HEK293 (cell line): Measurements from ENCODE around the gene HOXD3.

Source experiments
- CTCF ChIA-PET: fragments of 350-600 bp; formaldehyde crosslinking; extraction: SDS; loops from one replicate; lab custom pipeline; 2021; ENCODE audit warnings: antibody characterized with exemption; lab: Yijun Ruan, JAX
- POLR2A ChIA-PET: fragments of 300-600 bp; formaldehyde crosslinking; extraction: SDS; loops from one replicate; lab custom pipeline; 2020; ENCODE audit warnings: antibody characterized with exemption, inconsistent platforms; lab: Yijun Ruan, JAX
- H3K27ac ChIP-seq: fragments of 200-500 bp; sonication (Bioruptor generic); 2 replicates; pipeline ENCODE4 v1.5.1; 2014; ENCODE audit warnings: low read depth, low read length, control low read depth, inconsistent platforms; ENCODE audit errors: extremely low read depth
- H3K36me3 ChIP-seq, 2 experiments: fragments of 200-500 bp in 1 of 2; sonication (Bioruptor generic) in 1 of 2; 1 replicate in 1 of 2; 2 replicates in 1 of 2; pipeline ENCODE4 v1.5.1; 2014 to 2017; ENCODE audit warnings: inconsistent platforms in 2 of 2, low read length in 2 of 2; ENCODE audit not compliant: control insufficient read depth in 2 of 2, insufficient read depth in 1 of 2
- H3K4me1 ChIP-seq: fragments of 200-500 bp; sonication (Bioruptor generic); 2 replicates; pipeline ENCODE4 v1.5.1; 2014; ENCODE audit warnings: mild to moderate bottlenecking, low read length, inconsistent platforms; ENCODE audit not compliant: control insufficient read depth, insufficient read depth
- H3K4me3 ChIP-seq: 2 replicates; pipeline ENCODE4 v1.5.1; 2011; ENCODE audit warnings: low read depth, mild to moderate bottlenecking, control low read depth, low read length, moderate library complexity
- H3K9me3 ChIP-seq: fragments of 200-500 bp; sonication (Bioruptor generic); 2 replicates; pipeline ENCODE4 v1.5.1; 2014; ENCODE audit warnings: low read depth, low read length, inconsistent platforms; ENCODE audit not compliant: control insufficient read depth, insufficient read depth
- BCL11B ChIP-seq: fragments of 450-650 bp; formaldehyde crosslinking; IDR thresholded peaks from 2 replicates; pipeline ENCODE4 v1.5.1; 2016; ENCODE audit warnings: low read depth, missing biosample characterization, missing genetic modification characterization
- GLIS2 ChIP-seq: fragments of 450-650 bp; formaldehyde crosslinking; IDR thresholded peaks from 2 replicates; pipeline ENCODE4 v1.5.1; 2016; ENCODE audit warnings: missing biosample characterization, missing genetic modification characterization
- MEIS1 ChIP-seq: sonication (generic); formaldehyde crosslinking; IDR thresholded peaks from 2 replicates; pipeline ENCODE4 v1.8.1; 2022; ENCODE audit warnings: missing genetic modification reagents, mild to moderate bottlenecking, borderline replicate concordance
- OSR2 ChIP-seq: fragments of 450-650 bp; formaldehyde crosslinking; IDR thresholded peaks from 2 replicates; pipeline ENCODE4 v1.5.1; 2016; ENCODE audit warnings: missing biosample characterization, missing genetic modification characterization
- PBX3 ChIP-seq: sonication (generic); formaldehyde crosslinking; IDR thresholded peaks from 2 replicates; pipeline ENCODE4 v1.8.1; 2022; ENCODE audit warnings: mild to moderate bottlenecking, moderate library complexity, missing genetic modification reagents
- WT1 ChIP-seq: fragments of 450-650 bp; formaldehyde crosslinking; IDR thresholded peaks from 2 replicates; pipeline ENCODE4 v1.5.1; 2016; ENCODE audit warnings: missing biosample characterization, missing genetic modification characterization
- ZBTB11 ChIP-seq: fragments of 450-650 bp; formaldehyde crosslinking; conservative IDR thresholded peaks from 2 replicates; pipeline ENCODE4 v1.5.1; 2016; ENCODE audit warnings: low read depth, missing biosample characterization, missing genetic modification characterization
- ZFP41 ChIP-seq: fragments of 450-650 bp; formaldehyde crosslinking; IDR thresholded peaks from 2 replicates; pipeline ENCODE4 v1.5.1; 2016; ENCODE audit warnings: missing biosample characterization, missing genetic modification characterization, borderline replicate concordance
- ZNF121 ChIP-seq: fragments of 450-650 bp; formaldehyde crosslinking; IDR thresholded peaks from 2 replicates; pipeline ENCODE4 v1.5.1; 2016; ENCODE audit warnings: missing biosample characterization, missing genetic modification characterization
- ZNF211 ChIP-seq: fragments of 450-650 bp; formaldehyde crosslinking; IDR thresholded peaks from 2 replicates; pipeline ENCODE4 v1.5.1; 2016; ENCODE audit warnings: low read depth, missing biosample characterization, missing genetic modification characterization
- ZNF248 ChIP-seq: fragments of 450-650 bp; formaldehyde crosslinking; IDR thresholded peaks from 2 replicates; pipeline ENCODE4 v1.5.1; 2017; ENCODE audit warnings: missing biosample characterization, missing genetic modification characterization
- ZNF292 ChIP-seq: fragments of 450-650 bp; formaldehyde crosslinking; IDR thresholded peaks from 2 replicates; pipeline ENCODE4 v1.5.1; 2016; ENCODE audit warnings: low read depth, missing biosample characterization, missing genetic modification characterization, borderline replicate concordance
- ZNF324 ChIP-seq: fragments of 450-650 bp; formaldehyde crosslinking; IDR thresholded peaks from 2 replicates; pipeline ENCODE4 v1.5.1; 2016; ENCODE audit warnings: missing biosample characterization, missing genetic modification characterization
- ZNF354C ChIP-seq: fragments of 450-650 bp; formaldehyde crosslinking; IDR thresholded peaks from 2 replicates; pipeline ENCODE4 v1.5.1; 2016; ENCODE audit warnings: missing biosample characterization, missing genetic modification characterization, low read depth, borderline replicate concordance
- ZNF391 ChIP-seq: fragments of 450-650 bp; formaldehyde crosslinking; IDR thresholded peaks from 2 replicates; pipeline ENCODE4 v1.5.1; 2016; ENCODE audit warnings: low read depth, missing biosample characterization, missing genetic modification characterization, borderline replicate concordance
- ZNF501 ChIP-seq: fragments of 450-650 bp; formaldehyde crosslinking; IDR thresholded peaks from 2 replicates; pipeline ENCODE4 v1.5.1; 2016; ENCODE audit warnings: missing biosample characterization, missing genetic modification characterization
- ZNF610 ChIP-seq: fragments of 450-650 bp; formaldehyde crosslinking; IDR thresholded peaks from 2 replicates; pipeline ENCODE4 v1.5.1; 2016; ENCODE audit warnings: missing biosample characterization, missing genetic modification characterization, borderline replicate concordance
- ZNF658 ChIP-seq: fragments of 450-650 bp; formaldehyde crosslinking; IDR thresholded peaks from 2 replicates; pipeline ENCODE4; 2016; ENCODE audit warnings: missing biosample characterization, missing genetic modification characterization
- ZNF664 ChIP-seq: fragments of 450-650 bp; formaldehyde crosslinking; IDR thresholded peaks from 2 replicates; pipeline ENCODE4 v1.5.1; 2016; ENCODE audit warnings: missing biosample characterization, missing genetic modification characterization
- ZNF701 ChIP-seq: fragments of 450-650 bp; formaldehyde crosslinking; IDR thresholded peaks from 2 replicates; pipeline ENCODE4 v1.5.1; 2016; ENCODE audit warnings: missing biosample characterization, missing genetic modification characterization
- ZNF76 ChIP-seq: fragments of 450-650 bp; formaldehyde crosslinking; IDR thresholded peaks from 2 replicates; pipeline ENCODE4; 2016; ENCODE audit warnings: low read depth, missing biosample characterization, missing genetic modification characterization, borderline replicate concordance
- ZNF837 ChIP-seq: fragments of 450-650 bp; formaldehyde crosslinking; IDR thresholded peaks from 2 replicates; pipeline ENCODE4 v1.5.1; 2016; ENCODE audit warnings: missing biosample characterization, missing genetic modification characterization
- ZSCAN23 ChIP-seq: fragments of 450-650 bp; formaldehyde crosslinking; IDR thresholded peaks from 2 replicates; pipeline ENCODE4 v1.5.1; 2016; ENCODE audit warnings: missing biosample characterization, missing genetic modification characterization
- TF ChIP-seq, protein P1 (sequence below): fragments of 450-650 bp; formaldehyde crosslinking; IDR thresholded peaks from 2 replicates; pipeline ENCODE4 v1.5.1; 2016; ENCODE audit warnings: missing biosample characterization, missing genetic modification characterization
- TF ChIP-seq, protein P2 (sequence below): fragments of 450-650 bp; formaldehyde crosslinking; IDR thresholded peaks from 2 replicates; pipeline ENCODE4 v1.5.1; 2016; ENCODE audit warnings: missing biosample characterization, missing genetic modification characterization
- TF ChIP-seq, protein P3 (sequence below): IDR thresholded peaks from 2 replicates; pipeline ENCODE4 v1.6.1; 2011; ENCODE audit warnings: mild to moderate bottlenecking, low read depth, low read length, borderline replicate concordance

Gene HOXD3

GRCh38 chr2:176211110-176211509 lies 54.0 kb downstream of the HOXD3 start:
- no peaks in the 10 kb centered on the region for H3K4me1 ChIP-seq
- no peak overlapping the region for H3K4me3 ChIP-seq
- ChIA-PET POLR2A (no interaction called here), CTCF (interaction anchor here (0.7 to 1.6 kb wide), 3 partner anchors 8 to 244 kb away, joined by 3 read pairs; no protein-coding TSS in a partner anchor)
- H3K9me3 ChIP-seq: no peaks in the 10 kb centered on the region
- TF ChIP-seq ZNF121 (no peak), ZNF837 (tag by site-specific recombination) (no peak), ZNF701 (no peak), ZNF324 (no peak), ZNF501 (tag by site-specific recombination) (no peak), MEIS1 (CRISPR knock-in tag) (no peak), OSR2 (no peak), ZNF248 (tag by site-specific recombination) (no peak), ZNF610 (tag by site-specific recombination) (no peak), ZNF211 (tag by site-specific recombination) (no peak), ZNF658 (tag by site-specific recombination) (no peak)
- TF ChIP-seq, protein P1, sequence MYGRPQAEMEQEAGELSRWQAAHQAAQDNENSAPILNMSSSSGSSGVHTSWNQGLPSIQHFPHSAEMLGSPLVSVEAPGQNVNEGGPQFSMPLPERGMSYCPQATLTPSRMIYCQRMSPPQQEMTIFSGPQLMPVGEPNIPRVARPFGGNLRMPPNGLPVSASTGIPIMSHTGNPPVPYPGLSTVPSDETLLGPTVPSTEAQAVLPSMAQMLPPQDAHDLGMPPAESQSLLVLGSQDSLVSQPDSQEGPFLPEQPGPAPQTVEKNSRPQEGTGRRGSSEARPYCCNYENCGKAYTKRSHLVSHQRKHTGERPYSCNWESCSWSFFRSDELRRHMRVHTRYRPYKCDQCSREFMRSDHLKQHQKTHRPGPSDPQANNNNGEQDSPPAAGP: no peak
- no peaks in the 10 kb centered on the region for H3K36me3 ChIP-seq
- H3K27ac ChIP-seq: no peak overlapping the region

- Histone ChIP-seq H3K4me3 (no peak overlapping the region), H3K4me1 (peaks cover 4% of the 10 kb centered on the region; the same call in 1 of the 2 replicates), H3K36me3 (no peaks in the 10 kb centered on the region), H3K9me3 (no peaks in the 10 kb centered on the region), H3K27ac (no peak overlapping the region)
- POLR2A ChIA-PET: no interaction called here
- TF ChIP-seq, protein P2, sequence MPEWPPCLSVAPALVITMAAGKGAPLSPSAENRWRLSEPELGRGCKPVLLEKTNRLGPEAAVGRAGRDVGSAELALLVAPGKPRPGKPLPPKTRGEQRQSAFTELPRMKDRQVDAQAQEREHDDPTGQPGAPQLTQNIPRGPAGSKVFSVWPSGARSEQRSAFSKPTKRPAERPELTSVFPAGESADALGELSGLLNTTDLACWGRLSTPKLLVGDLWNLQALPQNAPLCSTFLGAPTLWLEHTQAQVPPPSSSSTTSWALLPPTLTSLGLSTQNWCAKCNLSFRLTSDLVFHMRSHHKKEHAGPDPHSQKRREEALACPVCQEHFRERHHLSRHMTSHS (tag by site-specific recombination): no peak
- CTCF ChIA-PET: interaction anchor here (1.6 kb wide), 1 partner anchor 242 kb away, joined by 3 read pairs; no protein-coding TSS in a partner anchor
Observed at GRCh38 chr2:176212276-176212675, 55.2 kb downstream of the HOXD3 start.

DNA sequence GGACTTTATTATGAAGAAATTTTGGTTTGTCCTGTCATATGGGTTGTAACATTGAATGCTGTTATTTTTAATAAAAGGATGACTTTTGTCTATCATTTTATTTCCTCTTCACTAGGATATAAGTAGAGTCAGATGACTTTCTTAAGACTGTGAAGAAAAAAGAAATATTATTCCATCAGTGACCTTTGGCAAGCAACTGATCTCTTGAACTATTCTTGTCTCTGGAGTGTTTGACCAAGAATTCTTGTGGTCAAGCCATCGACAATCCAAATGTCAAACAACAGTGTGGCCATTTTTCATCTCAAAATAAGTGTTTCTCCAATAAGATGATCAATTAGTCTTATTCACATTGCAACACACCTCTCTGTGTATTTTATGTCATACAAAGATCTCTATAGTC lies 56.3 kb downstream of the HOXD3 start:
- Histone ChIP-seq H3K4me3 (no peak overlapping the region), H3K9me3 (no peaks in the 10 kb centered on the region), H3K4me1 (peaks cover 4% of the 10 kb centered on the region; the same call in 1 of the 2 replicates), H3K36me3 (no peaks in the 10 kb centered on the region), H3K27ac (no peak overlapping the region)
- ChIA-PET POLR2A (no interaction called here), CTCF (no interaction called here)
- TF ChIP-seq ZNF391 (tag by site-specific recombination): no peak
- no peak for TF ChIP-seq ZNF76 (tag by site-specific recombination)
- TF ChIP-seq ZNF701: no peak
- no peak for TF ChIP-seq ZNF664
- no peak for TF ChIP-seq ZNF292 (tag by site-specific recombination)
- TF ChIP-seq PBX3: no peak
- TF ChIP-seq ZNF354C (tag by site-specific recombination): no peak
- TF ChIP-seq GLIS2: no peak
- no peak for TF ChIP-seq WT1
- TF ChIP-seq, protein P3, sequence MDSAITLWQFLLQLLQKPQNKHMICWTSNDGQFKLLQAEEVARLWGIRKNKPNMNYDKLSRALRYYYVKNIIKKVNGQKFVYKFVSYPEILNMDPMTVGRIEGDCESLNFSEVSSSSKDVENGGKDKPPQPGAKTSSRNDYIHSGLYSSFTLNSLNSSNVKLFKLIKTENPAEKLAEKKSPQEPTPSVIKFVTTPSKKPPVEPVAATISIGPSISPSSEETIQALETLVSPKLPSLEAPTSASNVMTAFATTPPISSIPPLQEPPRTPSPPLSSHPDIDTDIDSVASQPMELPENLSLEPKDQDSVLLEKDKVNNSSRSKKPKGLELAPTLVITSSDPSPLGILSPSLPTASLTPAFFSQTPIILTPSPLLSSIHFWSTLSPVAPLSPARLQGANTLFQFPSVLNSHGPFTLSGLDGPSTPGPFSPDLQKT: no peak
- TF ChIP-seq ZBTB11 (tag by site-specific recombination): no peak
- TF ChIP-seq ZFP41: no peak
- no peak for TF ChIP-seq ZSCAN23 (tag by site-specific recombination)
- TF ChIP-seq BCL11B (tag by site-specific recombination): no peak
